Suppressor macrophage treated with lipopolysaccharide for 4 hours (primary cell): Measurements from ENCODE around the gene AKR1B1.

Experiments
- DNase-seq: peaks from one replicate; pipeline ENCODE4 v3.0.0-alpha.2; 2020

The AKR1B1 gene

GRCh38 chr7:134443396-134444070 is 15.4 kb downstream of the AKR1B1 start:
- no peak for DNase-seq

- no peak for DNase-seq
Measured at GRCh38 chr7:134442441-134443220, 16.3 kb downstream of the AKR1B1 start.

- no peak for DNase-seq
Measured at GRCh38 chr7:134441264-134441663, 17.6 kb downstream of the AKR1B1 start.

- no peak for DNase-seq
Measured at GRCh38 chr7:134440476-134440875, 18.4 kb downstream of the AKR1B1 start.

- DNase-seq = no peak
Measured at GRCh38 chr7:134440067-134440466, 18.8 kb downstream of the AKR1B1 start.

GRCh38 chr7:134438946-134439345 is 20.0 kb downstream of the AKR1B1 start:
- no peak for DNase-seq

- no peak for DNase-seq
Measured at GRCh38 chr7:134435161-134435920, 23.6 kb downstream of the AKR1B1 start.

GRCh38 chr7:134434701-134435100 is 24.2 kb downstream of the AKR1B1 start:
- DNase-seq = no peak

GRCh38 chr7:134433430-134433829 is 25.5 kb downstream of the AKR1B1 start:
- DNase-seq = no peak

GRCh38 chr7:134432296-134433152 is 26.4 kb downstream of the AKR1B1 start:
- peak; percentile 89 for DNase-seq

GRCh38 chr7:134431815-134432214 is 27.1 kb downstream of the AKR1B1 start:
- DNase-seq = no peak

GRCh38 chr7:134429481-134429880 is 29.4 kb downstream of the AKR1B1 start:
- DNase-seq = no peak

- DNase-seq = no peak
Measured at GRCh38 chr7:134428942-134429341, 30.0 kb downstream of the AKR1B1 start.

- no peak for DNase-seq
Measured at GRCh38 chr7:134427896-134428295, 31.0 kb downstream of the AKR1B1 start.

GRCh38 chr7:134425777-134426176 is 33.1 kb downstream of the AKR1B1 start:
- no peak for DNase-seq

GRCh38 chr7:134422638-134423037 is 36.3 kb downstream of the AKR1B1 start:
- peak; percentile 3 for DNase-seq

GRCh38 chr7:134422008-134422407 is 36.9 kb downstream of the AKR1B1 start:
- DNase-seq = no peak

GRCh38 chr7:134420424-134421125 is 38.3 kb downstream of the AKR1B1 start:
- DNase-seq = peak; percentile 37

GRCh38 chr7:134419875-134420274 is 39.0 kb downstream of the AKR1B1 start:
- no peak for DNase-seq

GRCh38 chr7:134419085-134419484 is 39.8 kb downstream of the AKR1B1 start:
- DNase-seq = no peak

- no peak for DNase-seq
Measured at GRCh38 chr7:134415700-134416099, 43.2 kb downstream of the AKR1B1 start.

GRCh38 chr7:134414109-134414508 is 44.8 kb downstream of the AKR1B1 start:
- no peak for DNase-seq
